GM06990 (cell line): ENCODE measurements around the gene FAM98C.
"Not testable (repeated sequence)": the region's sequence is repeated elsewhere in the genome, so short reads cannot be mapped to it uniquely, and the experiment has no call there.

Experiments used
- DNase-seq: peaks from one replicate; pipeline ENCODE4 v3.0.0-alpha.2; 2011; ENCODE audit not compliant: insufficient read length; ENCODE audit errors: extremely low read depth
- H3K27me3 ChIP-seq: replicated peaks from 2 replicates; pipeline ENCODE4 v1.6.0; 2011; ENCODE audit warnings: low read length; ENCODE audit not compliant: control insufficient read depth, insufficient read depth
- H3K36me3 ChIP-seq: 2 replicates; pipeline ENCODE4 v1.5.1; 2011; ENCODE audit warnings: low read length; ENCODE audit not compliant: control insufficient read depth, insufficient read depth
- H3K4me3 ChIP-seq: replicated peaks from 2 replicates; pipeline ENCODE4 v1.5.1; 2011; ENCODE audit warnings: low read depth, mild to moderate bottlenecking, control low read depth, low read length
- TF ChIP-seq, protein P1 (sequence below): IDR thresholded peaks from 2 replicates; pipeline ENCODE4 v1.5.1; 2011; ENCODE audit warnings: low read length, control low read depth, mild to moderate bottlenecking, inconsistent platforms; ENCODE audit not compliant: insufficient read depth, poor library complexity, severe bottlenecking

Gene FAM98C

GRCh38 chr19:38422438-38422837, 19.5 kb downstream of the FAM98C start:
- DNase-seq: no peak
- Histone ChIP-seq H3K4me3 (no peak overlapping the region), H3K27me3 (no peaks in the 10 kb centered on the region; the same call in 1 of the 2 replicates), H3K36me3 (no peaks in the 10 kb centered on the region)
- TF ChIP-seq, protein P1, sequence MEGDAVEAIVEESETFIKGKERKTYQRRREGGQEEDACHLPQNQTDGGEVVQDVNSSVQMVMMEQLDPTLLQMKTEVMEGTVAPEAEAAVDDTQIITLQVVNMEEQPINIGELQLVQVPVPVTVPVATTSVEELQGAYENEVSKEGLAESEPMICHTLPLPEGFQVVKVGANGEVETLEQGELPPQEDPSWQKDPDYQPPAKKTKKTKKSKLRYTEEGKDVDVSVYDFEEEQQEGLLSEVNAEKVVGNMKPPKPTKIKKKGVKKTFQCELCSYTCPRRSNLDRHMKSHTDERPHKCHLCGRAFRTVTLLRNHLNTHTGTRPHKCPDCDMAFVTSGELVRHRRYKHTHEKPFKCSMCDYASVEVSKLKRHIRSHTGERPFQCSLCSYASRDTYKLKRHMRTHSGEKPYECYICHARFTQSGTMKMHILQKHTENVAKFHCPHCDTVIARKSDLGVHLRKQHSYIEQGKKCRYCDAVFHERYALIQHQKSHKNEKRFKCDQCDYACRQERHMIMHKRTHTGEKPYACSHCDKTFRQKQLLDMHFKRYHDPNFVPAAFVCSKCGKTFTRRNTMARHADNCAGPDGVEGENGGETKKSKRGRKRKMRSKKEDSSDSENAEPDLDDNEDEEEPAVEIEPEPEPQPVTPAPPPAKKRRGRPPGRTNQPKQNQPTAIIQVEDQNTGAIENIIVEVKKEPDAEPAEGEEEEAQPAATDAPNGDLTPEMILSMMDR: no peak

DNA sequence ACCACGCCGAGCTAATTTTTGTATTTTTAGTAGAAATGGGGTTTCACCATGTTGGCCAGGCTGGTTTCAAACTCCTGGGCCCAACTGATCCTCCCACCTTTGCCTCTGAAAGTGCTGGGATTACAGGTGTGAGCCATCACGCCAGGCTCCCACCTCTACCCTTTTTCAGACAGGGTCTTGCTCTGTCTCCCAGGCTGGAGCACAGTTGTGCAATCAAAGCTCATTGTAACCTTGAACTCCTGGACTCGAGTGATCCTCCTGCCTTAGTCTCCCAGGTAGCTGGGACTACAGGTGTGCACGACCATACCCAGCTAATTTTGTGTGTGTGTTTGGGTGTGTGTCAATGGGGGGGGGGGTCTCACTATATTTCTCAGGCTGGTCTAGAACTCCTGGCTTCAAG, 21.4 kb downstream of the FAM98C start:
- no peak for DNase-seq
- TF ChIP-seq, protein P1: no peak
- Histone ChIP-seq H3K4me3 (no peak overlapping the region), H3K36me3 (no peaks in the 10 kb centered on the region), H3K27me3 (no peaks in the 10 kb centered on the region; the same call in 1 of the 2 replicates)

- no peak for DNase-seq
- Histone ChIP-seq H3K36me3 (no peaks in the 10 kb centered on the region), H3K4me3 (no peak overlapping the region), H3K27me3 (no peaks in the 10 kb centered on the region; the same call in 1 of the 2 replicates)
- TF ChIP-seq, protein P1: no peak
Observed at GRCh38 chr19:38425222-38425809, 22.4 kb downstream of the FAM98C start.

- Histone ChIP-seq H3K27me3 (no peaks in the 10 kb centered on the region), H3K4me3 (peak within 1 kb of the TSS; percentile 22), H3K36me3 (no peaks in the 10 kb centered on the region)
- TF ChIP-seq, protein P1: no peak
- DNase-seq: peak; percentile 50
Observed at GRCh38 chr19:38425810-38426466, 23.0 kb downstream of the FAM98C start, which contains the start of gene RASGRP4. Gene RASGRP4, minus strand, starts transcription at chr19:38426219. Its CDS starts 128 bp downstream, at chr19:38426091.

- DNase-seq: peak; percentile 57
- H3K4me3 ChIP-seq, H3K36me3 ChIP-seq, H3K27me3 ChIP-seq: not testable (repeated sequence)
Observed at GRCh38 chr19:38427035-38427677, 24.3 kb downstream of the FAM98C start.
